SIG-M5 treated with dmso at 0.1 percent for 504 hours (cell line): ENCODE data around the gene SP2.

Experiments
- DNase-seq: peaks from one replicate; lab custom pipeline; 2025; ENCODE audit not compliant: unreplicated experiment; lab: John Stamatoyannopoulos, UW

SP2 gene

DNA sequence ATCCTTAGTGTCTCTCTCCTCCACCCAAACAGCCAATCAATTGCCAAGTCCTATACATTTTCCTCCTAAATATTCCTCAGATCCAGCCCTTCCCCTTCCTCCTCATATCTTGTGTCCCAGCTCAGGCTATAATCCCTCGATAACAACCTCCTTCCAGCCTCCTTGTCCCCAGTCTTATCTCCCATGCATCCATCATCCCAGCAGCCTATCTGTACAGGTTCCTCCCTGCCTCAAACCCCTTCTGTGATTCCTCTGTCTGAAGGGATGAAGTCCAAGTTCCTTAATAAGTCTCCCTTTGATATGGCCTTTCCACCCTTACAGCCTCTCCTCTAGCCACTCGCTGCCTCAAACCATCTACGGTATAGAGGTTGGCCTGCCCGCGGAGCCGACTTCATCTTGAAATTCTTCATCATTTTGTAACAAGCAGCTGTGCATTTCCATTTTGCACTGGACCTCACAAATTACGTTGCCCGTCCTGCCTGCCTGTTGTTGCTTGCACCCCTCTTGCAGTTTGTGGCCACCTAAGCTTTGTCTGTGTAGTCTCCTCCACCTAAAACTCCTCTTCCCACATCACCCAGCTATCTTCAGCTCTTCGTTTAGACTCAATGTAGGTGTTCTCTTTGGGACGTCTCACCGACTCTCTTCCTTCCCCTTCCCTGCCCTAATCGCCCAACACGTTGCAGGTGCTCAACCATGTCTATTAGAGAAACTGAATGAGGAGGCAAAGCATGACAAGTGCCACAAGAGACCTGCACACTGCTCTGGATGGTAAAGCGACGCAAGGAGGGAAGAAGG is 74.1 kb downstream of the SP2 start:
- DNase-seq, result no peak

DNA sequence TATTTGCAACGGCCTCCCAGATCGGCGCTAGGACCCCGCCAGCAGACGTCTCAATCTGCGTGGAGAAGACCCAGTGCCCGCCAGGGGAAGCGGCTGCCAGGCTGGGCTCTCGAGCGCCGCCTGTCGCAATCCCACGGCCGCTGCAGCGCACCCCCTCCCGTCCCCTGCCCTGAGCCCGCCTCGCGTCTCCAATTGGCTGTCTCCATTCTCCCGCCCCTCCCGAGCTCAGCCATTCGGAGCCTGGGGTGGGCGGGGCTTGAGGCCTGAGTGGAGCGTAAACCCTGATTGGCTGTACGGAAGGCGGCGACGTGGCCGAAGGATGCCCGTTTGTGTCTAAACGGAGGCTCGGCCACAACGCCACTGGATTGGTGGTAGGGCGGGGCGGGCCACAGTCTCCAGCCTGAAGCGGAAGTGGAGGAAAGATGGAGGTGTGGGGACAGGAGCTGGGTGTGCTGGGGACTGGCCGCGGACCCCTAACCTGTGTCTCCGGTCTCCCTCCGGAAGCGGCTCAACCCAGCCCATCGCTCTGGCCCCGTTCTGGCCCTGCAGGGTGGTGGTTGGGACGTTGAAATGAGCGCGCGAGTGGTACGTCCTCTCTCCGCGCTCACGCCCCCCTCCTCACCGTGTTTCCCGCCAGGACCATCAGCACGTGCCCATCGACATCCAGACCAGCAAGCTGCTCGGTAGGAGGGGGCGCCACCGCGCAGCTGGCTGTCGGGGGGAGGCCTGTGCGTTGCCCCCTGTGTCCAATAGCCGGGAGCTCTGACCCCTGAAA is 74.9 kb downstream of the SP2 start, which contains the start of gene CDK5RAP3:
TSS of gene CDK5RAP3 (plus strand) at position 389 of the 775 bp plus-strand sequence. CDS start at position 423, 34 bp downstream.
- DNase-seq, result peak; percentile 100

DNA sequence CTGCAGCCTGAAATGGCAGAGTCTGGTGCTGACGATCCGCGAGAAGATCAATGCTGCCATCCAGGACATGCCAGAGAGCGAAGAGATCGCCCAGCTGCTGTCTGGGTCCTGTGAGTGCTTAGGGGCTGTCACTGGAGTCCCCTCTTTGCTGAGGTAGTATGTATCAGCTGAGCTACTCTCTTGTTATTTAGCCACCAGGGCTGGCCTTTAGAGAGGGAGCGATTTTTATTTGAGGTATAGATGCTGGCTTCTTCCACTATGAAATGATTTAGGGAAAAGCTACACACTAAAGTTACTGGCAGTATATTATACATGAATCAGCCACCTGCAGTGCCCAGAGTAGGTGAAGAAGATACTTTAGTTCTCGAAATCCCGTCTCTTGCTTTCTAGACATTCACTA is 77.5 kb downstream of the SP2 start:
- no peak for DNase-seq

DNA sequence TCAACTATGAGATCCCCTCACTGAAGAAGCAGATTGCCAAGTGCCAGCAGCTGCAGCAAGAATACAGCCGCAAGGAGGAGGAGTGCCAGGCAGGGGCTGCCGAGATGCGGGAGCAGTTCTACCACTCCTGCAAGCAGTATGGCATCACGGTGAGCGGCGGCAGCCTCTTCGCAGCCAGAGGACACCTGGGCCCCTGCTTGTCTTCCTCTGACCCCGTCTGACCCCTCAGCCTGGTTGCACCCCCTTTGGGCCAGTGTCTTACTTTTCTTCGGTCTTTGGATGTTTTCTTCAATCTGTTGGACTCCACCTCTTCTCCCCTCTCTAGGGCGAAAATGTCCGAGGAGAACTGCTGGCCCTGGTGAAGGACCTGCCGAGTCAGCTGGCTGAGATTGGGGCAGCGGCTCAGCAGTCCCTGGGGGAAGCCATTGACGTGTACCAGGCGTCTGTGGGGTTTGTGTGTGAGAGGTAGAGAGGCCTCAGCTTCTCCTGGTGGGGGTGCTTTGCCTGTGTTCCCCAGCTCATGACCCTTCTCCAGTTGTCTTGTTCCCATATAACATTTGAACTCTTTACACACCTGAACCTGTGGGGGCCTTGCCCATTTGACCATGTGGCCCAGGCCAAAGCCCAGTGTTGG is 79.3 kb downstream of the SP2 start:
- no peak for DNase-seq

DNA sequence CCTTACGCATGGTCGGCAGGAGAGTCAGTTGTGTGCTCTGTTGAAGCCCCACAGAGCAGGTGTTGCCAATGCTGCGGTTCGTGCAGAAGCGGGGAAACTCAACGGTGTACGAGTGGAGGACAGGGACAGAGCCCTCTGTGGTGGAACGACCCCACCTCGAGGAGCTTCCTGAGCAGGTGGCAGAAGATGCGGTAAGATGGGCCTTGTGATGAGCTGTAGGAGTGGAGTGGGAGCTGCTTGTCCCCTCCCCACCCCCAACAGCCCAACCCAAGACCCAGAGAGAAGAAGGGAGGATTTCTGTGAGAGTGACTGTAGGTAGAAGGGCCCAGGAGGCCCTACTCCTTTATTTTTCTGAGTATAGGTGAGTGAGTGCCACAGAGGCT is 79.8 kb downstream of the SP2 start:
- no peak for DNase-seq

DNA sequence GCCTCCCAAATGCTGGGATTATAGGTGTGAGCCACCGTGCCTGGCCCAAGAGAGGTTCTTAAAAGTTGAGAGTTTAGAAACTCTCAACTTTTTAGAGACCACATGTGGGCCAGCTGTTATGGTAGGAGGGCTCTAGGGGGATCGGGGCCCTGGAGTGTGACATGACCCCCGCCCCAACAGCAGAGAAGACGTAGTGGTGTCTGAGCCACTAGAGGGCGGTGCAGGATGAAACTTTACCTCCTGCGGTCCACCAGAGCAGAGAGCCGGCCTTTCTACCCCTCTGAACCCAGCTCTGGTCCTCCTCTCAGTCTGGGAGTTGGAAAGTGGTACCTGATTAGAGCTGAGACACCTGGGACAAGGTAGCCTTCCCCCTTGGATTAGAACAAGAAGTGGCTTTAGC is 82.3 kb downstream of the SP2 start:
- DNase-seq, result peak; percentile 61
